Skin of body (tissue), 2 donors: ENCODE data around the gene GIPC2. TPM values are rescaled to one million over a fixed set of nuclear protein-coding genes. Genes with fewer than 3 reads are reported as not detected.

Experiments
- DNase-seq: peaks from one replicate; lab custom pipeline; 2025; lab: John Stamatoyannopoulos, UW
- total RNA-seq: library from RNA; depleted of rRNA; stranded (reverse); fragments of >200 nt; gene quantifications from one replicate; pipeline ENCODE4 v1.2.3, GENCODE V29; 2014

GIPC2 gene
- total RNA-seq, 1 donor from 2014 or later = 2.3 TPM

- no peak for DNase-seq
Observed at GRCh38 chr1:78035121-78035520, 10.6 kb upstream of the GIPC2 start.

GRCh38 chr1:78036450-78036849, 9.3 kb upstream of the GIPC2 start:
- no peak for DNase-seq

- no peak for DNase-seq
Observed at GRCh38 chr1:78038071-78038470, 7.7 kb upstream of the GIPC2 start.

GRCh38 chr1:78038491-78038939, 7.3 kb upstream of the GIPC2 start:
- DNase-seq = no peak

- DNase-seq = no peak
Observed at GRCh38 chr1:78040484-78041089, 5.2 kb upstream of the GIPC2 start.

- no peak for DNase-seq
Observed at GRCh38 chr1:78043436-78043835, 2.3 kb upstream of the GIPC2 start.

- DNase-seq = no peak
Observed at GRCh38 chr1:78044796-78045562, 787 bp upstream of the GIPC2 start.

- DNase-seq = no peak
Observed at GRCh38 chr1:78045563-78045925, 222 bp upstream of the GIPC2 start.

- no peak for DNase-seq
Observed at GRCh38 chr1:78047106-78047505, 1.3 kb downstream of the GIPC2 start.

- no peak for DNase-seq
Observed at GRCh38 chr1:78047631-78048030, 1.9 kb downstream of the GIPC2 start.

GRCh38 chr1:78048446-78048845, 2.7 kb downstream of the GIPC2 start:
- no peak for DNase-seq

- DNase-seq = no peak
Observed at GRCh38 chr1:78049396-78049795, 3.6 kb downstream of the GIPC2 start.

- no peak for DNase-seq
Observed at GRCh38 chr1:78051005-78051404, 5.2 kb downstream of the GIPC2 start.

- DNase-seq = peak; percentile 17
Observed at GRCh38 chr1:78052685-78053405, 7.1 kb downstream of the GIPC2 start.

GRCh38 chr1:78053498-78053897, 7.7 kb downstream of the GIPC2 start:
- DNase-seq = no peak

- no peak for DNase-seq
Observed at GRCh38 chr1:78054559-78054958, 8.8 kb downstream of the GIPC2 start.

- DNase-seq = no peak
Observed at GRCh38 chr1:78054972-78055371, 9.2 kb downstream of the GIPC2 start.

- no peak for DNase-seq
Observed at GRCh38 chr1:78055565-78056132, 9.9 kb downstream of the GIPC2 start.

GRCh38 chr1:78058670-78059069, 12.9 kb downstream of the GIPC2 start:
- no peak for DNase-seq

GRCh38 chr1:78060857-78061563, 15.2 kb downstream of the GIPC2 start:
- DNase-seq = no peak

- DNase-seq = no peak
Observed at GRCh38 chr1:78061825-78062523, 16.2 kb downstream of the GIPC2 start.
